Peyer's patch (tissue), 4 donors: ENCODE results near the gene TMEM131L. TPM values are rescaled to one million over a fixed set of nuclear protein-coding genes. Genes with fewer than 3 reads are reported as not detected.

Experiments used
- DNase-seq, 3 donors: peaks; one replicate each; pipeline ENCODE4 v3.0.0-alpha.2; 2017 to 2019
- H3K27ac ChIP-seq, 4 donors: fragments of 200-600 bp; sonication (generic); one replicate each; pipeline ENCODE4 v1.5.1; 2016 to 2019
- H3K27me3 ChIP-seq, 2 donors: fragments of 200-600 bp; sonication (generic); one replicate each; pipeline ENCODE4 v1.5.1; 2019
- H3K36me3 ChIP-seq, 3 donors: fragments of 200-600 bp; sonication (generic); one replicate each; pipeline ENCODE4 v1.5.1; 2016 to 2019
- H3K4me1 ChIP-seq, 4 donors: fragments of 200-600 bp; sonication (generic); one replicate each; pipeline ENCODE4 v1.5.1; 2016 to 2019
- H3K4me3 ChIP-seq, 4 donors: fragments of 200-600 bp; sonication (generic); 1 replicate in 3 of 4; 2 replicates in 1 of 4; pipeline ENCODE4 v1.5.1; 2016 to 2019; ENCODE audit warnings: mild to moderate bottlenecking in 1 of 4
- H3K9me3 ChIP-seq, 4 donors: fragments of 200-600 bp; sonication (generic); one replicate each; pipeline ENCODE4 v1.5.1; 2016 to 2019; ENCODE audit warnings: mild to moderate bottlenecking in 1 of 4
- POLR2A ChIP-seq, 2 donors: fragments of 450-650 bp; IDR thresholded peaks; one replicate each; pipeline ENCODE4 v1.5.1; 2017; ENCODE audit warnings: antibody characterized with exemption in 2 of 2, mild to moderate bottlenecking in 2 of 2, moderate library complexity in 2 of 2
- total RNA-seq, 4 donors: library from RNA; depleted of rRNA; stranded (reverse); fragments of >200 nt; gene quantifications; one replicate each; pipeline ENCODE4 v1.1.0, GENCODE V29; 2016
- TF ChIP-seq, protein P1 (sequence below), 6 experiments: fragments of 450-650 bp in 4 of 6; fragments of 200-600 bp in 2 of 6; sonication (generic) in 1 of 6; IDR thresholded peaks; one replicate each; pipeline ENCODE4 v1.5.1; 2017 to 2019; ENCODE audit warnings: antibody characterized with exemption in 6 of 6, mild to moderate bottlenecking in 3 of 6, moderate library complexity in 1 of 6

TMEM131L gene
- total RNA-seq, 4 donors from 2014 or later, result 5.2 to 54.5 (median 7.0) TPM

- Histone ChIP-seq H3K4me3 (no peak overlapping the region), H3K9me3 (no peaks in the 10 kb centered on the region), H3K36me3 (no peaks in the 10 kb centered on the region), H3K4me1 (peaks cover 0 to 20% (median 5%) of the 10 kb centered on the region in 4 donors), H3K27ac (peak overlapping the region; percentile 25 to 69 (median 47)), H3K27me3 (no peaks in the 10 kb centered on the region)
- TF ChIP-seq, protein P1, sequence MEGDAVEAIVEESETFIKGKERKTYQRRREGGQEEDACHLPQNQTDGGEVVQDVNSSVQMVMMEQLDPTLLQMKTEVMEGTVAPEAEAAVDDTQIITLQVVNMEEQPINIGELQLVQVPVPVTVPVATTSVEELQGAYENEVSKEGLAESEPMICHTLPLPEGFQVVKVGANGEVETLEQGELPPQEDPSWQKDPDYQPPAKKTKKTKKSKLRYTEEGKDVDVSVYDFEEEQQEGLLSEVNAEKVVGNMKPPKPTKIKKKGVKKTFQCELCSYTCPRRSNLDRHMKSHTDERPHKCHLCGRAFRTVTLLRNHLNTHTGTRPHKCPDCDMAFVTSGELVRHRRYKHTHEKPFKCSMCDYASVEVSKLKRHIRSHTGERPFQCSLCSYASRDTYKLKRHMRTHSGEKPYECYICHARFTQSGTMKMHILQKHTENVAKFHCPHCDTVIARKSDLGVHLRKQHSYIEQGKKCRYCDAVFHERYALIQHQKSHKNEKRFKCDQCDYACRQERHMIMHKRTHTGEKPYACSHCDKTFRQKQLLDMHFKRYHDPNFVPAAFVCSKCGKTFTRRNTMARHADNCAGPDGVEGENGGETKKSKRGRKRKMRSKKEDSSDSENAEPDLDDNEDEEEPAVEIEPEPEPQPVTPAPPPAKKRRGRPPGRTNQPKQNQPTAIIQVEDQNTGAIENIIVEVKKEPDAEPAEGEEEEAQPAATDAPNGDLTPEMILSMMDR (IDR thresholded peaks at IDR 0.05), result no peak
- no peak for TF ChIP-seq POLR2A (IDR thresholded peaks at IDR 0.05)
- peak in 1 of 3 donors; percentile 67 for DNase-seq
Measured at GRCh38 chr4:153497091-153497531, 31.0 kb downstream of the TMEM131L start.

GRCh38 chr4:153497988-153498967, 32.1 kb downstream of the TMEM131L start:
- Histone ChIP-seq H3K36me3 (no peaks in the 10 kb centered on the region), H3K9me3 (no peaks in the 10 kb centered on the region), H3K27me3 (no peaks in the 10 kb centered on the region), H3K4me1 (peaks cover 0 to 20% (median 5%) of the 10 kb centered on the region in 4 donors), H3K27ac (peak overlapping the region; percentile 16 to 69 (median 56)), H3K4me3 (no peak overlapping the region)
- TF ChIP-seq POLR2A (IDR thresholded peaks at IDR 0.05), result no peak
- TF ChIP-seq, protein P1 (IDR thresholded peaks at IDR 0.05), result no peak
- peak in 1 of 3 donors; percentile 41 for DNase-seq

DNA sequence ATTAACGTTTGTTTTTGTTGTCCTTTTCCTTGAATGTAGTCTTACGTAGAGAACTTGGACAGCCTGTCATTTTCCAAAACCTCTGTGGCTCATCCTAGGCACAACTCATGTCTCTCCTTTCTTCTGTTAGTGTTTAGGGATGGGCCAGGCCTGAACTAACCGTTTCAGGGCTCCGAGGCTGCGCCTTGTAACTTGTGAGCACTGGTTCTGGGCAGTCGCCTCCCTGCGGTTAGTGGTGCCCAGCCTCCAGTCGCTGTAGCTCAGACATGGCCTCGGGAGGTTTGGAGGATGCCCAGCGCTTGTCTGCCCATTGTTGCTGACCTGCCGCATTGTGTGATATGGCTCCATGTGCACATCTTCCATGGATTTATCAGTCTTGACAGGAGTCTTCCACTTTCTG, 32.8 kb downstream of the TMEM131L start:
- DNase-seq, result no peak
- H3K27ac ChIP-seq, result peak overlapping the region in 3 of 4 donors; percentile 37 to 69 (median 51)
- no peak overlapping the region for H3K4me3 ChIP-seq
- H3K36me3 ChIP-seq, result no peaks in the 10 kb centered on the region
- no peaks in the 10 kb centered on the region for H3K27me3 ChIP-seq
- peaks cover 0 to 20% (median 5%) of the 10 kb centered on the region in 4 donors for H3K4me1 ChIP-seq
- TF ChIP-seq POLR2A (IDR thresholded peaks at IDR 0.05), result no peak
- TF ChIP-seq, protein P1 (IDR thresholded peaks at IDR 0.05), result no peak
- H3K9me3 ChIP-seq, result no peaks in the 10 kb centered on the region

DNA sequence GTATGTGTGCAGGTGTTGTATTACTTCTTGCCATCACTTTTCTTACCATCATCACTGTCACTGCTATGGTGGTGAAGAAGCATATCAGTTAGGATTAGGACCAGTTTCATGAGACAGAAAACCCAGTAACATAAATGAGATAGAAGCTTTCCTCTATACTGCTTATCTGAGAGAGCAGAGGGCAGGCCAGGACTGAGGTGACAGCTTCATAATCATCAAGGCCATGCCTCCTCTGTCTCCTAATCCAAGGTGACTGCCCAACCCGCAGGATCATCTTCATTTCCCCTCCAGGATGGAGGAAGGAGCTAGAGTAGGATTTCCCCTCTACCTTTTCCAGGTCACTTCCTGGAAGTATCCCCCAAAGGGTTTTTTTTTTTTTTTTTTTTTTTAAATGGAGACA, 35.4 kb downstream of the TMEM131L start:
- peaks cover 0 to 20% (median 5%) of the 10 kb centered on the region in 4 donors for H3K4me1 ChIP-seq
- no peaks in the 10 kb centered on the region for H3K9me3 ChIP-seq
- TF ChIP-seq, protein P1 (IDR thresholded peaks at IDR 0.05), result no peak
- no peak for TF ChIP-seq POLR2A (IDR thresholded peaks at IDR 0.05)

GRCh38 chr4:153502584-153502983, 36.4 kb downstream of the TMEM131L start:
- Histone ChIP-seq H3K9me3 (no peaks in the 10 kb centered on the region), H3K4me1 (peaks cover 0 to 14% (median 5%) of the 10 kb centered on the region in 4 donors), H3K27ac (no peak overlapping the region), H3K36me3 (no peaks in the 10 kb centered on the region), H3K27me3 (no peaks in the 10 kb centered on the region), H3K4me3 (no peak overlapping the region)
- DNase-seq, result no peak
- TF ChIP-seq, protein P1 (IDR thresholded peaks at IDR 0.05), result no peak
- no peak for TF ChIP-seq POLR2A (IDR thresholded peaks at IDR 0.05)

More for the DNA sequence above, 35.4 kb downstream of the TMEM131L start:
- Histone ChIP-seq H3K36me3 (no peaks in the 10 kb centered on the region), H3K27ac (no peak overlapping the region), H3K27me3 (no peaks in the 10 kb centered on the region), H3K4me3 (no peak overlapping the region)
- no peak for DNase-seq
